CD8-positive, alpha-beta memory T cell (primary cell): ENCODE data around the gene ALDH1A2. TPM values are rescaled to one million over a fixed set of nuclear protein-coding genes. Genes with fewer than 3 reads are reported as not detected.

Experiments
- CTCF ChIA-PET: fragments of 350-600 bp; sonication (Branson Sonifier 250); formaldehyde crosslinking; loops from one replicate; lab custom pipeline; 2021; ENCODE audit warnings: antibody characterized with exemption; lab: Charles Lee
- POLR2A ChIA-PET: fragments of 350-600 bp; sonication (Branson Sonifier 250); formaldehyde crosslinking; loops from one replicate; lab custom pipeline; 2021; ENCODE audit warnings: antibody characterized with exemption; lab: Charles Lee
- DNase-seq, 5 donors: peaks; one replicate each; pipeline versions ENCODE4 v3.0.0 to v3.0.0-alpha.2; 2020 to 2022; ENCODE audit warnings: mixed read lengths in 1 of 5
- H3K27ac ChIP-seq: one replicate; pipeline ENCODE4 v1.7.0; 2013; ENCODE audit warnings: low read depth, mild to moderate bottlenecking, low read length, moderate library complexity
- H3K27me3 ChIP-seq: 2 replicates; pipeline ENCODE4 v1.7.0; 2013; ENCODE audit warnings: low read length, mild to moderate bottlenecking; ENCODE audit not compliant: insufficient read depth, poor library complexity, severe bottlenecking
- H3K36me3 ChIP-seq: 2 replicates; pipeline ENCODE4 v1.7.0; 2013; ENCODE audit warnings: mild to moderate bottlenecking, low read length, moderate library complexity; ENCODE audit not compliant: insufficient read depth
- H3K4me1 ChIP-seq: 2 replicates; pipeline ENCODE4 v1.7.0; 2013; ENCODE audit warnings: mild to moderate bottlenecking, low read length, moderate library complexity; ENCODE audit not compliant: insufficient read depth
- H3K4me3 ChIP-seq: 2 replicates; pipeline ENCODE4 v1.7.0; 2013; ENCODE audit warnings: mild to moderate bottlenecking, low read length
- H3K9me3 ChIP-seq: 2 replicates; pipeline ENCODE4 v1.7.0; 2013; ENCODE audit warnings: mild to moderate bottlenecking, low read length
- H3K27ac Mint-ChIP-seq, 8 donors: one replicate each; pipeline ENCODE4 v1.8.0; 2020 to 2021; ENCODE audit warnings: mixed read lengths in 8 of 8, mild to moderate bottlenecking in 6 of 8, inconsistent platforms in 3 of 8, moderate library complexity in 3 of 8
- H3K27me3 Mint-ChIP-seq, 2 donors: one replicate each; pipeline ENCODE4 v1.8.0; 2020 to 2021; ENCODE audit warnings: mixed read lengths in 2 of 2, mild to moderate bottlenecking in 1 of 2, moderate library complexity in 1 of 2
- H3K36me3 Mint-ChIP-seq, 3 donors: one replicate each; pipeline ENCODE4 v1.8.0; 2020 to 2021; ENCODE audit warnings: mixed read lengths in 3 of 3, inconsistent platforms in 1 of 3, mild to moderate bottlenecking in 1 of 3
- H3K4me1 Mint-ChIP-seq, 3 donors: one replicate each; pipeline ENCODE4 v1.8.0; 2020 to 2021; ENCODE audit warnings: mixed read lengths in 3 of 3, inconsistent platforms in 1 of 3, mild to moderate bottlenecking in 1 of 3
- H3K4me3 Mint-ChIP-seq, 7 donors: one replicate each; pipeline ENCODE4 v1.8.0; 2020 to 2021; ENCODE audit warnings: mixed read lengths in 7 of 7, mild to moderate bottlenecking in 6 of 7, moderate library complexity in 4 of 7, inconsistent platforms in 2 of 7
- H3K9me3 Mint-ChIP-seq, 5 donors: one replicate each; pipeline ENCODE4 v1.8.0; 2020 to 2022; ENCODE audit warnings: mixed read lengths in 5 of 5, mild to moderate bottlenecking in 3 of 5, moderate library complexity in 2 of 5, inconsistent platforms in 1 of 5
- polyA plus RNA-seq: library from polyadenylated mRNA; unstranded; fragments of 300-500 nt; fragmentation: Illumina TruSeq; gene quantifications from one replicate; pipeline ENCODE4 v1.2.3, GENCODE V29; 2021
- total RNA-seq, 2 experiments: library from RNA; stranded (reverse); gene quantifications; one replicate each; pipeline ENCODE4 v1.2.3, GENCODE V29; 2021

Gene ALDH1A2
- total and polyA plus RNA-seq, 3 experiments from 2014 or later, result 0.33 TPM; not detected in 2

- Histone ChIP-seq H3K27ac (no peak overlapping the region), H3K27me3 (peaks cover 4% of the 10 kb centered on the region), H3K9me3 (no peaks in the 10 kb centered on the region), H3K36me3 (no peaks in the 10 kb centered on the region), H3K4me1 (no peaks in the 10 kb centered on the region), H3K4me3 (no peak overlapping the region)
- Mint-ChIP-seq H3K27ac (no peak overlapping the region), H3K36me3 (no peaks in the 10 kb centered on the region), H3K4me3 (no peak overlapping the region), H3K9me3 (no peaks in the 10 kb centered on the region), H3K27me3 (peaks cover 12 to 16% of the 10 kb centered on the region in 2 donors), H3K4me1 (no peaks in the 10 kb centered on the region)
- DNase-seq, result no peak
- ChIA-PET POLR2A (no interaction called here), CTCF (no interaction called here)
Observed at GRCh38 chr15:57910672-57911071, 154.8 kb downstream of the ALDH1A2 start.

GRCh38 chr15:57909388-57909787 lies 156.1 kb downstream of the ALDH1A2 start:
- peaks cover 12 to 22% of the 10 kb centered on the region in 2 donors for H3K27me3 Mint-ChIP-seq
- H3K27ac Mint-ChIP-seq, result no peak overlapping the region
- H3K4me1 Mint-ChIP-seq, result no peaks in the 10 kb centered on the region
- Histone ChIP-seq H3K4me1 (no peaks in the 10 kb centered on the region), H3K27ac (no peak overlapping the region), H3K36me3 (no peaks in the 10 kb centered on the region), H3K9me3 (no peaks in the 10 kb centered on the region), H3K4me3 (no peak overlapping the region), H3K27me3 (peaks cover 4% of the 10 kb centered on the region)
- POLR2A ChIA-PET, result no interaction called here
- no peaks in the 10 kb centered on the region for H3K36me3 Mint-ChIP-seq
- CTCF ChIA-PET, result no interaction called here
- no peak for DNase-seq
- no peak overlapping the region for H3K4me3 Mint-ChIP-seq
- no peaks in the 10 kb centered on the region for H3K9me3 Mint-ChIP-seq

GRCh38 chr15:57903626-57904025 lies 161.9 kb downstream of the ALDH1A2 start:
- Histone ChIP-seq H3K36me3 (no peaks in the 10 kb centered on the region), H3K27me3 (peaks cover 4% of the 10 kb centered on the region), H3K4me1 (no peaks in the 10 kb centered on the region), H3K4me3 (no peak overlapping the region), H3K27ac (no peak overlapping the region), H3K9me3 (no peaks in the 10 kb centered on the region)
- CTCF ChIA-PET, result no interaction called here
- no peak overlapping the region for H3K27ac Mint-ChIP-seq
- no peak overlapping the region for H3K4me3 Mint-ChIP-seq
- H3K4me1 Mint-ChIP-seq, result no peaks in the 10 kb centered on the region
- H3K9me3 Mint-ChIP-seq, result no peaks in the 10 kb centered on the region
- H3K27me3 Mint-ChIP-seq, result peaks cover 14 to 46% of the 10 kb centered on the region in 2 donors
- no peaks in the 10 kb centered on the region for H3K36me3 Mint-ChIP-seq
- no peak for DNase-seq
- POLR2A ChIA-PET, result no interaction called here

Other genes starting within 250 kb of the ALDH1A2 start
- gene AQP9, start 72.7 kb upstream of the ALDH1A2 start, total RNA-seq, result under 1 TPM; 0.18 to 0.22 TPM
- gene AQP9, start 72.7 kb upstream of the ALDH1A2 start, polyA plus RNA-seq, result not detected